Endothelial cell of umbilical vein (primary cell): ENCODE measurements around the gene MGAT5. TPM values are rescaled to one million over a fixed set of nuclear protein-coding genes. Genes with fewer than 3 reads are reported as not detected.

Experiments
- BruUV-seq: library from RNA; stranded (reverse); fragments of 400-500 nt; replicated peaks from 2 replicates; lab custom pipeline; 2021; lab: Mats Ljungman, UMichigan
- CTCF ChIA-PET: fragments of 300-600, 350-600 bp; sonication (Branson Sonifier 250); formaldehyde crosslinking; loops from one replicate; lab custom pipeline; 2021; ENCODE audit warnings: antibody characterized with exemption, inconsistent platforms; lab: Charles Lee
- POLR2A ChIA-PET: fragments of 300-600, 350-600 bp; sonication (Branson Sonifier 250); formaldehyde crosslinking; loops from one replicate; lab custom pipeline; 2021; ENCODE audit warnings: antibody characterized with exemption, inconsistent platforms; lab: Charles Lee
- DNase-seq: peaks from one replicate; pipeline ENCODE4 v3.0.0-alpha.2; 2011; ENCODE audit warnings: low read depth, low spot score
- FAIRE-seq: peaks from 2 replicates; lab custom pipeline; 2011; peaks lifted over from hg19 to GRCh38; lab: Jason Lieb, UNC
- H2AFZ ChIP-seq: 2 replicates; pipeline ENCODE4 v1.6.0; 2012; ENCODE audit warnings: low read depth, low read length, control low read depth, inconsistent platforms
- H3K27ac ChIP-seq: 2 replicates; pipeline ENCODE4 v1.5.1; 2011; ENCODE audit warnings: low read depth, mild to moderate bottlenecking, control low read depth, low read length, moderate library complexity; ENCODE audit not compliant: insufficient read depth
- H3K27me3 ChIP-seq, 2 experiments: 2 replicates each; pipeline versions ENCODE4 v1.6.0 to v1.6.1; 2011; ENCODE audit warnings: low read length in 2 of 2, mixed read lengths in 1 of 2; ENCODE audit not compliant: control insufficient read depth in 2 of 2, insufficient read depth in 2 of 2
- H3K36me3 ChIP-seq, 2 experiments: 2 replicates in 1 of 2; 3 replicates in 1 of 2; pipeline ENCODE4 v1.5.1; 2011; ENCODE audit warnings: low read length in 2 of 2, mild to moderate bottlenecking in 1 of 2, moderate library complexity in 1 of 2; ENCODE audit not compliant: control insufficient read depth in 2 of 2, insufficient read depth in 2 of 2; ENCODE audit errors: extremely low read depth in 1 of 2
- H3K4me1 ChIP-seq: 3 replicates; pipeline ENCODE4 v1.5.1; 2011; ENCODE audit warnings: mild to moderate bottlenecking, low read length; ENCODE audit not compliant: control insufficient read depth, insufficient read depth; ENCODE audit errors: extremely low read depth
- H3K4me2 ChIP-seq: 2 replicates; pipeline ENCODE4 v1.6.1; 2011; ENCODE audit warnings: low read length, control low read depth, mixed read lengths; ENCODE audit not compliant: insufficient read depth
- H3K4me3 ChIP-seq, 3 experiments: fragments of 200-600 bp in 1 of 3; sonication (generic), shearing (Covaris generic) in 1 of 3; replicated peaks in 1 of 3; 2 replicates each; pipeline ENCODE4 v1.5.1; 2011 to 2016; ENCODE audit warnings: control low read depth in 3 of 3, low read length in 3 of 3, mild to moderate bottlenecking in 2 of 3, inconsistent platforms in 1 of 3, low read depth in 1 of 3, moderate library complexity in 1 of 3; ENCODE audit not compliant: insufficient read depth in 1 of 3
- H3K79me2 ChIP-seq: 2 replicates; pipeline ENCODE4 v1.6.0; 2012; ENCODE audit warnings: low read length, inconsistent platforms; ENCODE audit not compliant: control insufficient read depth, insufficient read depth
- H3K9ac ChIP-seq: replicated peaks from 2 replicates; pipeline ENCODE3; 2011; ENCODE audit warnings: low read length, control low read depth; ENCODE audit not compliant: insufficient read depth; ENCODE audit errors: extremely low read depth
- H3K9me1 ChIP-seq: replicated peaks from 3 replicates; pipeline ENCODE4 v1.6.0; 2011; ENCODE audit warnings: mild to moderate bottlenecking, low read length; ENCODE audit not compliant: control insufficient read depth, insufficient read depth; ENCODE audit errors: extremely low read depth
- H3K9me3 ChIP-seq: replicated peaks from 2 replicates; pipeline ENCODE4 v1.5.1; 2012; ENCODE audit warnings: low read length, inconsistent platforms; ENCODE audit not compliant: control insufficient read depth, insufficient read depth
- H4K20me1 ChIP-seq: replicated peaks from 2 replicates; pipeline ENCODE3; 2011; ENCODE audit warnings: mild to moderate bottlenecking, low read length; ENCODE audit not compliant: control insufficient read depth, insufficient read depth; ENCODE audit errors: extremely low read depth
- CTCF ChIP-seq, 2 donors: IDR thresholded peaks; 1 replicate in 1 of 2; 2 replicates in 1 of 2; pipeline ENCODE4 v1.5.1; 2011; ENCODE audit warnings: low read length in 2 of 2, mild to moderate bottlenecking in 2 of 2, moderate library complexity in 2 of 2, control low read depth in 1 of 2, inconsistent platforms in 1 of 2, low read depth in 1 of 2; ENCODE audit not compliant: insufficient read depth in 1 of 2; ENCODE audit errors: extremely low read depth in 1 of 2
- EZH2 ChIP-seq: IDR thresholded peaks from 2 replicates; pipeline ENCODE4 v1.6.1; 2012; ENCODE audit warnings: borderline replicate concordance, low read depth, mild to moderate bottlenecking, moderate library complexity, low read length, inconsistent platforms; ENCODE audit not compliant: severe bottlenecking
- FOS ChIP-seq: IDR thresholded peaks from 2 replicates; pipeline ENCODE4 v1.6.1; 2011; ENCODE audit warnings: mild to moderate bottlenecking, low read length, moderate library complexity, borderline replicate concordance; ENCODE audit not compliant: insufficient read depth
- GATA2 ChIP-seq: IDR thresholded peaks from 2 replicates; pipeline ENCODE4 v1.7.0; 2011; ENCODE audit warnings: low read depth, mild to moderate bottlenecking, moderate library complexity, mixed read lengths, low read length; ENCODE audit not compliant: insufficient read length, insufficient read depth
- JUN ChIP-seq: IDR thresholded peaks from 2 replicates; pipeline ENCODE4 v1.6.1; 2011; ENCODE audit warnings: borderline replicate concordance, low read depth; ENCODE audit not compliant: insufficient read length, insufficient read depth
- MAX ChIP-seq: IDR thresholded peaks from 2 replicates; pipeline ENCODE4 v1.6.1; 2011; ENCODE audit not compliant: insufficient read depth, insufficient read length
- MYC ChIP-seq: IDR thresholded peaks from one replicate; pipeline ENCODE4 v1.6.1; 2011; ENCODE audit warnings: mild to moderate bottlenecking, low read depth, low read length
- POLR2A ChIP-seq: IDR thresholded peaks from 2 replicates; pipeline ENCODE4 v1.6.1; 2012; ENCODE audit warnings: low read depth, mild to moderate bottlenecking, control low read depth, low read length
- POLR2AphosphoS5 ChIP-seq: IDR thresholded peaks from 2 replicates; pipeline ENCODE4 v1.6.1; 2012; ENCODE audit warnings: low read depth, mild to moderate bottlenecking, control low read depth, low read length, moderate library complexity; ENCODE audit not compliant: insufficient read depth
- dilution Hi-C: fragments of 300-500 bp; cut with MboI; formaldehyde crosslinking; loops from one replicate; pipeline ENCODE4 v1.15.0; 2019; ENCODE audit warnings: low sequenced_read_pairs; ENCODE audit not compliant: extremely low pct_ligation_motif_present
- intact Hi-C: fragments of 100-400 bp; cut with micrococcal nuclease; formaldehyde crosslinking; loops from one replicate; pipeline ENCODE4 v1.10.0; 2022
- polyA plus RNA-seq, 4 experiments: library from polyadenylated mRNA; depleted of rRNA in 3 of 4; stranded (reverse) in 3 of 4; unstranded in 1 of 4; fragments of >200 nt; gene quantifications; 2 replicates each; pipeline versions ENCODE4 v1.2.1 to v1.2.3, GENCODE V29; 2011 to 2012; ENCODE audit warnings: missing spikeins in 1 of 4
- total RNA-seq: library from RNA; stranded (reverse); gene quantifications from 2 replicates; pipeline ENCODE4 v1.2.3, GENCODE V29; 2021

The MGAT5 gene
- total and polyA plus RNA-seq, 2 donors (not counting 3 experiments of a cell fraction or from before 2014, with no cell fraction given), result 17.7 to 84.1 TPM

GRCh38 chr2:134348760-134349159 is 94.9 kb downstream of the MGAT5 start:
- H3K9ac ChIP-seq, result no peak overlapping the region
- ChIA-PET CTCF (interaction anchor here (1.2 to 3.5 kb wide), 8 partner anchors 10 to 230 kb away, joined by 3 to 13 read pairs (median 8); partner anchors contain the start of gene MGAT5), POLR2A (no interaction called here)
- no peaks in the 10 kb centered on the region for H3K79me2 ChIP-seq
- dilution Hi-C loops (no loop called here), intact Hi-C loops (no loop called here)
- BruUV-seq, result no TSS peak
- no peaks in the 10 kb centered on the region for H3K9me1 ChIP-seq
- H3K4me2 ChIP-seq, result no peak overlapping the region
- FAIRE-seq (no peak), DNase-seq (no peak)
- H3K27me3 ChIP-seq, result no peaks in the 10 kb centered on the region
- no peak overlapping the region for H3K4me3 ChIP-seq
- no peak overlapping the region for H2AFZ ChIP-seq
- H3K9me3 ChIP-seq, result no peaks in the 10 kb centered on the region
- H3K36me3 ChIP-seq, result peaks cover 0 to 2% of the 10 kb centered on the region in 2 experiments
- no peaks in the 10 kb centered on the region for H4K20me1 ChIP-seq
- H3K4me1 ChIP-seq, result peaks cover 8% of the 10 kb centered on the region
- H3K27ac ChIP-seq, result no peak overlapping the region
- no peak for TF ChIP-seq FOS
- no peak for TF ChIP-seq POLR2AphosphoS5
- no peak for TF ChIP-seq CTCF (IDR thresholded peaks at IDR 0.05; ENCODE audit: extremely low read depth in 1 of 2, insufficient read depth in 1 of 2, low read depth in 1 of 2, low read length in 2 of 2)
- no peak for TF ChIP-seq JUN
- no peak for TF ChIP-seq MYC
- TF ChIP-seq EZH2, result no peak
- no peak for TF ChIP-seq GATA2
- no peak for TF ChIP-seq MAX
- TF ChIP-seq POLR2A, result no peak
